SK-N-SH (cell line): ENCODE data around the gene CD244. TPM values are rescaled to one million over a fixed set of nuclear protein-coding genes. Genes with fewer than 3 reads are reported as not detected.
"Not testable (repeated sequence)": the region's sequence is repeated elsewhere in the genome, so short reads cannot be mapped to it uniquely, and the experiment has no call there.

Experiments
- CTCF ChIA-PET: fragments of 300-600, 350-600 bp; formaldehyde crosslinking; extraction: SDS; loops from one replicate; lab custom pipeline; 2021; lab: Yijun Ruan, JAX
- POLR2A ChIA-PET: fragments of 350-600 bp; sonication (Branson Sonifier 250); formaldehyde crosslinking; extraction: SDS; loops from one replicate; lab custom pipeline; 2020; ENCODE audit warnings: antibody characterized with exemption, inconsistent platforms; lab: Yijun Ruan, JAX
- DNase-seq: peaks from one replicate; pipeline ENCODE4 v3.0.0; 2012
- H2AFZ ChIP-seq: fragments of 200-600 bp; sonication (generic); 2 replicates; pipeline ENCODE4 v1.8.1; 2016; ENCODE audit warnings: antibody characterized with exemption, mild to moderate bottlenecking, low read depth
- H3F3A ChIP-seq: fragments of 200-600 bp; sonication (generic); replicated peaks from 2 replicates; pipeline ENCODE3; 2016; ENCODE audit warnings: antibody characterized with exemption, mild to moderate bottlenecking; ENCODE audit not compliant: insufficient read depth
- H3K27ac ChIP-seq, 2 experiments: fragments of 200-500 bp in 1 of 2; fragments of 200-600 bp in 1 of 2; sonication (Bioruptor generic) in 1 of 2; sonication (generic), shearing (Covaris generic) in 1 of 2; 2 replicates each; pipeline versions ENCODE4 v1.5.1 to v1.6.1; 2014 to 2016; ENCODE audit warnings: low read depth in 2 of 2, inconsistent platforms in 1 of 2, low read length in 1 of 2, mild to moderate bottlenecking in 1 of 2, mixed read lengths in 1 of 2
- H3K27me3 ChIP-seq: fragments of 200-600 bp; sonication (generic), shearing (Covaris generic); 2 replicates; pipeline ENCODE4 v1.6.1; 2016; ENCODE audit warnings: mixed run types; ENCODE audit not compliant: insufficient read depth
- H3K36me3 ChIP-seq, 2 experiments: fragments of 200-500 bp in 1 of 2; fragments of 200-600 bp in 1 of 2; sonication (Bioruptor generic) in 1 of 2; sonication (generic) in 1 of 2; replicated peaks in 1 of 2; 2 replicates each; pipeline versions ENCODE3 to v1.5.1; 2014 to 2016; ENCODE audit warnings: low read length in 1 of 2, mild to moderate bottlenecking in 1 of 2; ENCODE audit not compliant: insufficient read depth in 2 of 2, control insufficient read depth in 1 of 2
- H3K4me1 ChIP-seq, 2 experiments: fragments of 200-500 bp in 1 of 2; fragments of 200-600 bp in 1 of 2; sonication (Bioruptor generic) in 1 of 2; sonication (generic), shearing (Covaris generic) in 1 of 2; 2 replicates each; pipeline versions ENCODE4 v1.5.1 to v1.6.1; 2014 to 2016; ENCODE audit warnings: low read depth in 1 of 2, low read length in 1 of 2, mixed run types in 1 of 2; ENCODE audit not compliant: insufficient read depth in 2 of 2, control insufficient read depth in 1 of 2
- H3K4me2 ChIP-seq: fragments of 200-600 bp; sonication (generic), shearing (Covaris generic); 2 replicates; pipeline ENCODE4 v1.6.1; 2017; ENCODE audit warnings: mixed run types
- H3K4me3 ChIP-seq, 2 experiments: fragments of 200-500 bp in 1 of 2; fragments of 200-600 bp in 1 of 2; sonication (Bioruptor generic) in 1 of 2; sonication (generic), shearing (Covaris generic) in 1 of 2; 2 replicates each; pipeline versions ENCODE4 v1.5.1 to v1.8.1; 2014 to 2016; ENCODE audit warnings: low read depth in 2 of 2, inconsistent platforms in 1 of 2, low read length in 1 of 2, mild to moderate bottlenecking in 1 of 2, mixed read lengths in 1 of 2, moderate library complexity in 1 of 2
- H3K79me2 ChIP-seq: fragments of 200-600 bp; sonication (generic); 2 replicates; pipeline ENCODE4 v1.8.1; 2017; ENCODE audit warnings: mild to moderate bottlenecking; ENCODE audit not compliant: insufficient read depth
- H3K9ac ChIP-seq: fragments of 200-600 bp; sonication (generic); 2 replicates; pipeline ENCODE4 v1.6.1; 2017; ENCODE audit warnings: mixed run types
- H3K9me2 ChIP-seq: fragments of 200-600 bp; sonication (generic); 2 replicates; pipeline ENCODE4 v1.6.1; 2017; ENCODE audit warnings: mixed run types
- H3K9me3 ChIP-seq: fragments of 200-600 bp; sonication (generic); 2 replicates; pipeline ENCODE4 v1.6.1; 2017; ENCODE audit warnings: mixed run types, mild to moderate bottlenecking, moderate library complexity
- H4K20me1 ChIP-seq: fragments of 200-600 bp; sonication (generic); 2 replicates; pipeline ENCODE4 v1.6.1; 2017; ENCODE audit warnings: mild to moderate bottlenecking, mixed run types; ENCODE audit not compliant: insufficient read depth
- CHD2 ChIP-seq: fragments of 150-350 bp; IDR thresholded peaks from 2 replicates; pipeline ENCODE4 v1.6.1; 2018; ENCODE audit warnings: low read length; ENCODE audit not compliant: partially characterized antibody
- ELF1 ChIP-seq: IDR thresholded peaks from 2 replicates; pipeline ENCODE4 v1.4.0; 2012
- EZH2phosphoT487 ChIP-seq: fragments of 200-600 bp; sonication (generic); IDR thresholded peaks from 2 replicates; pipeline ENCODE4 v1.6.1; 2017; ENCODE audit warnings: low read depth, mixed run types, mild to moderate bottlenecking, antibody characterized with exemption, moderate library complexity, borderline replicate concordance
- FOSL2 ChIP-seq: IDR thresholded peaks from 2 replicates; pipeline ENCODE4 v1.4.0; 2012; ENCODE audit warnings: low read depth, mild to moderate bottlenecking, moderate library complexity, borderline replicate concordance
- MEF2A ChIP-seq: IDR thresholded peaks from 2 replicates; pipeline ENCODE4 v1.4.0; 2012; ENCODE audit warnings: low read depth, borderline replicate concordance
- MXI1 ChIP-seq: IDR thresholded peaks from 2 replicates; pipeline ENCODE4 v1.6.1; 2012; ENCODE audit warnings: mild to moderate bottlenecking, low read depth, low read length, improper control_type of control experiment
- NFIC ChIP-seq: IDR thresholded peaks from 2 replicates; pipeline ENCODE4 v1.4.0; 2012; ENCODE audit warnings: borderline replicate concordance
- NRF1 ChIP-seq: IDR thresholded peaks from 2 replicates; pipeline ENCODE4 v1.6.1; 2012; ENCODE audit warnings: low read depth, mild to moderate bottlenecking, low read length
- PBX3 ChIP-seq: IDR thresholded peaks from 2 replicates; pipeline ENCODE4; 2012
- REST ChIP-seq: IDR thresholded peaks from 2 replicates; pipeline ENCODE4 v1.6.1; 2012; ENCODE audit warnings: mild to moderate bottlenecking, low read depth, low read length, moderate library complexity
- RFX5 ChIP-seq: IDR thresholded peaks from 2 replicates; pipeline ENCODE4 v1.6.1; 2012; ENCODE audit warnings: mild to moderate bottlenecking, improper control_type of control experiment, low read length
- SIN3A ChIP-seq: IDR thresholded peaks from 2 replicates; pipeline ENCODE4 v1.6.1; 2012; ENCODE audit warnings: low read depth, mild to moderate bottlenecking, low read length, moderate library complexity, borderline replicate concordance
- TAF1 ChIP-seq: IDR thresholded peaks from 2 replicates; pipeline ENCODE4 v1.6.1; 2012; ENCODE audit warnings: low read depth, mild to moderate bottlenecking, low read length, moderate library complexity, borderline replicate concordance
- WGBS: methylation state at CpG from one replicate; pipeline ENCODE4 v1.1.6; 2017; ENCODE audit warnings: low lambda C conversion rate; 5-methylcytosine and 5-hydroxymethylcytosine counted together
- polyA plus RNA-seq, 3 experiments: library from polyadenylated mRNA; depleted of rRNA; stranded (reverse); fragments of >200 nt; gene quantifications; 2 replicates each; pipeline ENCODE4 v1.2.3, GENCODE V29; 2012
- TF ChIP-seq, protein P1 (sequence below): fragments of 200-600 bp; sonication (generic); IDR thresholded peaks from 2 replicates; pipeline ENCODE4 v1.6.1; 2017; ENCODE audit warnings: antibody characterized with exemption, mild to moderate bottlenecking, moderate library complexity
- TF ChIP-seq, protein P2 (sequence below): fragments of 150-350 bp; IDR thresholded peaks from 2 replicates; pipeline ENCODE4 v1.6.1; 2016; ENCODE audit warnings: mild to moderate bottlenecking, low read depth, low read length

Gene CD244
- polyA plus RNA-seq, 1 of the 3 experiments (the other 2 are of a cell fraction) = not detected

GRCh38 chr1:160882582-160882981, 19.9 kb upstream of the CD244 start:
- Histone ChIP-seq H3K9ac (no peak overlapping the region), H3K9me2 (no peaks in the 10 kb centered on the region), H3K4me2 (no peak overlapping the region), H3K27ac (no peak overlapping the region), H2AFZ (no peak overlapping the region), H3K36me3 (no peaks in the 10 kb centered on the region), H3K79me2 (no peaks in the 10 kb centered on the region), H3F3A (no peaks in the 10 kb centered on the region), H3K4me3 (no peak overlapping the region), H3K9me3 (no peaks in the 10 kb centered on the region), H3K4me1 (no peaks in the 10 kb centered on the region), H4K20me1 (no peaks in the 10 kb centered on the region), H3K27me3 (peaks cover 5% of the 10 kb centered on the region; the same call in 1 of the 2 replicates)
- POLR2A ChIA-PET = no interaction called here
- DNase-seq = no peak
- CTCF ChIA-PET = interaction anchor here (1.6 kb wide), 1 partner anchor 207 kb away, joined by 4 read pairs; no protein-coding TSS in a partner anchor
- TF ChIP-seq TAF1 (no peak), MXI1 (no peak), RFX5 (no peak), SIN3A (no peak), NFIC (no peak), MEF2A (no peak), PBX3 (no peak), REST (no peak), EZH2phosphoT487 (no peak), NRF1 (no peak), CHD2 (no peak), ELF1 (no peak), FOSL2 (no peak)
- TF ChIP-seq, protein P1, sequence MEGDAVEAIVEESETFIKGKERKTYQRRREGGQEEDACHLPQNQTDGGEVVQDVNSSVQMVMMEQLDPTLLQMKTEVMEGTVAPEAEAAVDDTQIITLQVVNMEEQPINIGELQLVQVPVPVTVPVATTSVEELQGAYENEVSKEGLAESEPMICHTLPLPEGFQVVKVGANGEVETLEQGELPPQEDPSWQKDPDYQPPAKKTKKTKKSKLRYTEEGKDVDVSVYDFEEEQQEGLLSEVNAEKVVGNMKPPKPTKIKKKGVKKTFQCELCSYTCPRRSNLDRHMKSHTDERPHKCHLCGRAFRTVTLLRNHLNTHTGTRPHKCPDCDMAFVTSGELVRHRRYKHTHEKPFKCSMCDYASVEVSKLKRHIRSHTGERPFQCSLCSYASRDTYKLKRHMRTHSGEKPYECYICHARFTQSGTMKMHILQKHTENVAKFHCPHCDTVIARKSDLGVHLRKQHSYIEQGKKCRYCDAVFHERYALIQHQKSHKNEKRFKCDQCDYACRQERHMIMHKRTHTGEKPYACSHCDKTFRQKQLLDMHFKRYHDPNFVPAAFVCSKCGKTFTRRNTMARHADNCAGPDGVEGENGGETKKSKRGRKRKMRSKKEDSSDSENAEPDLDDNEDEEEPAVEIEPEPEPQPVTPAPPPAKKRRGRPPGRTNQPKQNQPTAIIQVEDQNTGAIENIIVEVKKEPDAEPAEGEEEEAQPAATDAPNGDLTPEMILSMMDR = no peak
- TF ChIP-seq, protein P2, sequence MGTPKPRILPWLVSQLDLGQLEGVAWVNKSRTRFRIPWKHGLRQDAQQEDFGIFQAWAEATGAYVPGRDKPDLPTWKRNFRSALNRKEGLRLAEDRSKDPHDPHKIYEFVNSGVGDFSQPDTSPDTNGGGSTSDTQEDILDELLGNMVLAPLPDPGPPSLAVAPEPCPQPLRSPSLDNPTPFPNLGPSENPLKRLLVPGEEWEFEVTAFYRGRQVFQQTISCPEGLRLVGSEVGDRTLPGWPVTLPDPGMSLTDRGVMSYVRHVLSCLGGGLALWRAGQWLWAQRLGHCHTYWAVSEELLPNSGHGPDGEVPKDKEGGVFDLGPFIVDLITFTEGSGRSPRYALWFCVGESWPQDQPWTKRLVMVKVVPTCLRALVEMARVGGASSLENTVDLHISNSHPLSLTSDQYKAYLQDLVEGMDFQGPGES = no peak
- 50% methylated on average over 1 of the region's 1 CpG for WGBS

GRCh38 chr1:160881264-160881663, 18.6 kb upstream of the CD244 start:
- POLR2A ChIA-PET, H3K9ac ChIP-seq: not testable (repeated sequence)

More at GRCh38 chr1:160881264-160881663, 18.6 kb upstream of the CD244 start:
- not testable (repeated sequence) for H3K27ac ChIP-seq, H3K4me3 ChIP-seq, H2AFZ ChIP-seq, H3K79me2 ChIP-seq, H3K27me3 ChIP-seq, H3K4me2 ChIP-seq, H3K4me1 ChIP-seq, H3K36me3 ChIP-seq, H4K20me1 ChIP-seq, H3K9me2 ChIP-seq, H3F3A ChIP-seq, H3K9me3 ChIP-seq, DNase-seq
- 18% methylated on average over 6 of the region's 7 CpGs for WGBS
- CTCF ChIA-PET = interaction anchor here (0.6 kb wide), 1 partner anchor 146 kb away, joined by 4 read pairs; no protein-coding TSS in a partner anchor
